Measurements from ENCODE around the gene CHPF2.

DNA sequence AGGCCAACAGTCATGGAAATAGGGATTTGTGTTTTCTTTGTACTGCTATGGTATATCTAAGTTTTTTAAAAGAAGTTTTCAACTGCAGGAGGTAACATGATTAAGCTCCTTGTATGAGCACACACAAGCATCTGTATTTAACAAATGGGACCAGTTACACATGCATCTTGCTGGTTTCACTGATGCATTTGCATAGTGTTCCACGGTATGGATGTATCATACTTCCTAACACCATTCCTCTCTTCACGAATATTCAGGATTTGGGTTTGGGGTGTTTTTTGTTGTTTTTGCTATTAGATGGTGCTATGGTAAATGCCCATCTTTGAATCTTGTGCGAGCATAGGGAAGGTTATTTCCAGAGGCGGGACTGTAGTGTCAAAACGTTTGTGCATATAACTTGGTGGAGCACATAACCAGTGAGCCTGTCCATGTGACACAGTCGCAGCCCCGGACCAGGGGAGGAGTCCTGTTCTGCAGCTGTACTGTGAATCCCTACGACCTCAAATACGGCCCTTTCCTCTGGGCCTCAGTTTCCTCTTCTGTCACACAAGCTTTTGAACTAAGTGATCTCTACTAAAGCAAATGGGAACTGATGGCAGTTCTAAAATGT lies 23.9 kb upstream of the CHPF2 start:
- TF ChIP-seq, protein P1, sequence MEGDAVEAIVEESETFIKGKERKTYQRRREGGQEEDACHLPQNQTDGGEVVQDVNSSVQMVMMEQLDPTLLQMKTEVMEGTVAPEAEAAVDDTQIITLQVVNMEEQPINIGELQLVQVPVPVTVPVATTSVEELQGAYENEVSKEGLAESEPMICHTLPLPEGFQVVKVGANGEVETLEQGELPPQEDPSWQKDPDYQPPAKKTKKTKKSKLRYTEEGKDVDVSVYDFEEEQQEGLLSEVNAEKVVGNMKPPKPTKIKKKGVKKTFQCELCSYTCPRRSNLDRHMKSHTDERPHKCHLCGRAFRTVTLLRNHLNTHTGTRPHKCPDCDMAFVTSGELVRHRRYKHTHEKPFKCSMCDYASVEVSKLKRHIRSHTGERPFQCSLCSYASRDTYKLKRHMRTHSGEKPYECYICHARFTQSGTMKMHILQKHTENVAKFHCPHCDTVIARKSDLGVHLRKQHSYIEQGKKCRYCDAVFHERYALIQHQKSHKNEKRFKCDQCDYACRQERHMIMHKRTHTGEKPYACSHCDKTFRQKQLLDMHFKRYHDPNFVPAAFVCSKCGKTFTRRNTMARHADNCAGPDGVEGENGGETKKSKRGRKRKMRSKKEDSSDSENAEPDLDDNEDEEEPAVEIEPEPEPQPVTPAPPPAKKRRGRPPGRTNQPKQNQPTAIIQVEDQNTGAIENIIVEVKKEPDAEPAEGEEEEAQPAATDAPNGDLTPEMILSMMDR (IDR thresholded peaks at IDR 0.05; ENCODE audit: insufficient read depth, low read depth, low read length): no peak
- TF ChIP-seq EZH2 (IDR thresholded peaks at IDR 0.05; ENCODE audit: insufficient read depth, low read length): no peak
